Activated CD8-positive, alpha-beta memory T cell treated with anti-CD3 and anti-CD28 coated beads for 48 hours (primary cell): ENCODE results near the gene IFT57.

Experiments
- DNase-seq, 3 experiments: peaks; one replicate each; pipeline ENCODE4 v3.0.0-alpha.2; 2020; ENCODE audit warnings: low read depth in 2 of 3, low spot score in 2 of 3

Gene IFT57

GRCh38 chr3:108221393-108221792 lies 831 bp downstream of the IFT57 start:
- no peak for DNase-seq

GRCh38 chr3:108219336-108219735 lies 2.9 kb downstream of the IFT57 start:
- DNase-seq, result no peak

GRCh38 chr3:108218811-108219210 lies 3.4 kb downstream of the IFT57 start:
- DNase-seq, result no peak

- DNase-seq, result no peak
Measured at GRCh38 chr3:108215871-108216270, 6.4 kb downstream of the IFT57 start.

GRCh38 chr3:108209579-108209978 lies 12.6 kb downstream of the IFT57 start:
- no peak for DNase-seq

GRCh38 chr3:108208831-108209230 lies 13.4 kb downstream of the IFT57 start:
- DNase-seq, result no peak

- DNase-seq, result no peak
Measured at GRCh38 chr3:108202834-108203233, 19.4 kb downstream of the IFT57 start.

GRCh38 chr3:108202080-108202479 lies 20.1 kb downstream of the IFT57 start:
- DNase-seq, result no peak

- no peak for DNase-seq
Measured at GRCh38 chr3:108201258-108201657, 21.0 kb downstream of the IFT57 start.

- DNase-seq, result no peak
Measured at GRCh38 chr3:108200578-108200977, 21.6 kb downstream of the IFT57 start.

GRCh38 chr3:108200024-108200423 lies 22.2 kb downstream of the IFT57 start:
- no peak for DNase-seq

GRCh38 chr3:108191394-108191793 lies 30.8 kb downstream of the IFT57 start:
- DNase-seq, result no peak

GRCh38 chr3:108190346-108190745 lies 31.9 kb downstream of the IFT57 start:
- DNase-seq, result no peak

- DNase-seq, result no peak
Measured at GRCh38 chr3:108189440-108189839, 32.8 kb downstream of the IFT57 start.

- no peak for DNase-seq
Measured at GRCh38 chr3:108185536-108185935, 36.7 kb downstream of the IFT57 start.

- DNase-seq, result no peak
Measured at GRCh38 chr3:108184824-108185223, 37.4 kb downstream of the IFT57 start.

GRCh38 chr3:108183971-108184370 lies 38.3 kb downstream of the IFT57 start:
- no peak for DNase-seq

GRCh38 chr3:108183181-108183580 lies 39.0 kb downstream of the IFT57 start:
- no peak for DNase-seq

GRCh38 chr3:108182339-108182738 lies 39.9 kb downstream of the IFT57 start:
- no peak for DNase-seq

GRCh38 chr3:108181172-108181571 lies 41.1 kb downstream of the IFT57 start:
- DNase-seq, result no peak

- DNase-seq, result no peak
Measured at GRCh38 chr3:108180194-108180593, 42.0 kb downstream of the IFT57 start.

- DNase-seq, result no peak
Measured at GRCh38 chr3:108178676-108179075, 43.5 kb downstream of the IFT57 start.

GRCh38 chr3:108177536-108177935 lies 44.7 kb downstream of the IFT57 start:
- DNase-seq, result no peak

- no peak for DNase-seq
Measured at GRCh38 chr3:108175352-108175751, 46.9 kb downstream of the IFT57 start.
